Thyroid gland (tissue), 4 donors: Measurements from ENCODE around the gene CYP4F12. TPM values are rescaled to one million over a fixed set of nuclear protein-coding genes. Genes with fewer than 3 reads are reported as not detected.

Experiments used
- DNase-seq, 2 donors: peaks; one replicate each; pipeline ENCODE4 v3.0.0-alpha.2; 2019
- H3K27ac ChIP-seq, 3 donors: fragments of 200-600 bp; sonication (generic); 1 replicate in 2 of 3; 2 replicates in 1 of 3; pipeline ENCODE4 v1.5.1; 2016 to 2019; ENCODE audit warnings: mild to moderate bottlenecking in 1 of 3, moderate library complexity in 1 of 3
- H3K27me3 ChIP-seq: fragments of 200-600 bp; sonication (generic); one replicate; pipeline ENCODE4 v1.5.1; 2019
- H3K36me3 ChIP-seq, 2 donors: fragments of 200-600 bp; sonication (generic); one replicate each; pipeline ENCODE4 v1.5.1; 2016 to 2019
- H3K4me1 ChIP-seq, 2 donors: fragments of 200-600 bp; sonication (generic); one replicate each; pipeline ENCODE4 v1.5.1; 2017 to 2019
- H3K4me3 ChIP-seq, 3 donors: fragments of 200-600 bp; sonication (generic); replicated peaks in 1 of 3; 1 replicate in 2 of 3; 2 replicates in 1 of 3; pipeline ENCODE4 v1.5.1; 2016; ENCODE audit warnings: mild to moderate bottlenecking in 1 of 3
- H3K9me3 ChIP-seq: fragments of 200-600 bp; sonication (generic); one replicate; pipeline ENCODE4 v1.5.1; 2017
- POLR2A ChIP-seq, 2 donors: fragments of 450-650 bp; IDR thresholded peaks; one replicate each; pipeline ENCODE4 v1.6.1; 2017; ENCODE audit warnings: antibody characterized with exemption in 2 of 2, mild to moderate bottlenecking in 2 of 2, moderate library complexity in 1 of 2
- WGBS, 2 donors: methylation state at CpG; one replicate each; pipeline ENCODE4 v1.1.5; 2017; 5-methylcytosine and 5-hydroxymethylcytosine counted together
- intact Hi-C: fragments of 100-400 bp; cut with DNase I; formaldehyde crosslinking; loops from one replicate; pipeline ENCODE4 v1.15.1; 2023
- total RNA-seq, 4 donors: library from RNA; depleted of rRNA; stranded (reverse); fragments of >200 nt; gene quantifications; one replicate each; pipeline ENCODE4 v1.2.3, GENCODE V29; 2016
- TF ChIP-seq, protein P1 (sequence below), 6 experiments: fragments of 200-600 bp in 3 of 6; fragments of 450-650 bp in 3 of 6; sonication (generic) in 3 of 6; IDR thresholded peaks; one replicate each; pipeline ENCODE4 v1.5.1; 2016 to 2019; ENCODE audit warnings: antibody characterized with exemption in 6 of 6, mild to moderate bottlenecking in 2 of 6, inconsistent platforms in 1 of 6, moderate library complexity in 1 of 6

CYP4F12 gene
- total RNA-seq, 4 donors from 2014 or later: 1.9 to 4.6 (median 3.2) TPM

DNA sequence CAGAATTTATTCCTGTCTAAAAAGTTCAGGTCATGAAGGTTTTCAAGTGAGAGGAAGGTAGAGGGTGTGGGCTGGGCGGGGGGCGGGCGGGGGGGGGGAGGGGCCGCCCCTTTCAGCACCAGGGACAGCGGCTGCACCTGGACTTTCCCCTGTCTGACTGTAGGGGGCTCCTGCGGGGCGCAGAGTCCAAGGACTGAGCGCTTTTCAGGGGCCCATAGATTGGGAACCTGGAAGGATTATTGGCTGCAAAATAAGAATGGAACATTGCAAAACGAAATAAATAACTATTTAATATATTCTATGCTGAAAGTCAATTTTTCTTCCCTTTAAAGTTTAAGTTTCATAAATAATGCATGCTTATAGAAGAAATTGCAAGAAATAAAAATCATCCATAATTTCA is 41.1 kb upstream of the CYP4F12 start:
- H3K27ac ChIP-seq: no peak overlapping the region
- no peaks in the 10 kb centered on the region for H3K4me1 ChIP-seq
- H3K4me3 ChIP-seq: no peak overlapping the region
- intact Hi-C loops: loop anchor here (5.0 kb wide), 1 partner anchor 550 kb away; no protein-coding TSS in a partner anchor
- peaks cover 3% of the 10 kb centered on the region for H3K27me3 ChIP-seq
- no peaks in the 10 kb centered on the region for H3K36me3 ChIP-seq
- H3K9me3 ChIP-seq: no peaks in the 10 kb centered on the region
- no peak for DNase-seq
- TF ChIP-seq, protein P1, sequence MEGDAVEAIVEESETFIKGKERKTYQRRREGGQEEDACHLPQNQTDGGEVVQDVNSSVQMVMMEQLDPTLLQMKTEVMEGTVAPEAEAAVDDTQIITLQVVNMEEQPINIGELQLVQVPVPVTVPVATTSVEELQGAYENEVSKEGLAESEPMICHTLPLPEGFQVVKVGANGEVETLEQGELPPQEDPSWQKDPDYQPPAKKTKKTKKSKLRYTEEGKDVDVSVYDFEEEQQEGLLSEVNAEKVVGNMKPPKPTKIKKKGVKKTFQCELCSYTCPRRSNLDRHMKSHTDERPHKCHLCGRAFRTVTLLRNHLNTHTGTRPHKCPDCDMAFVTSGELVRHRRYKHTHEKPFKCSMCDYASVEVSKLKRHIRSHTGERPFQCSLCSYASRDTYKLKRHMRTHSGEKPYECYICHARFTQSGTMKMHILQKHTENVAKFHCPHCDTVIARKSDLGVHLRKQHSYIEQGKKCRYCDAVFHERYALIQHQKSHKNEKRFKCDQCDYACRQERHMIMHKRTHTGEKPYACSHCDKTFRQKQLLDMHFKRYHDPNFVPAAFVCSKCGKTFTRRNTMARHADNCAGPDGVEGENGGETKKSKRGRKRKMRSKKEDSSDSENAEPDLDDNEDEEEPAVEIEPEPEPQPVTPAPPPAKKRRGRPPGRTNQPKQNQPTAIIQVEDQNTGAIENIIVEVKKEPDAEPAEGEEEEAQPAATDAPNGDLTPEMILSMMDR (IDR thresholded peaks at IDR 0.05): peak in 1 of 6 experiments; percentile 40
- no peak for TF ChIP-seq POLR2A (IDR thresholded peaks at IDR 0.05)
- WGBS, 2 donors: 4 to 6% methylated on average over 8 to 9 of the region's 9 CpGs

DNA sequence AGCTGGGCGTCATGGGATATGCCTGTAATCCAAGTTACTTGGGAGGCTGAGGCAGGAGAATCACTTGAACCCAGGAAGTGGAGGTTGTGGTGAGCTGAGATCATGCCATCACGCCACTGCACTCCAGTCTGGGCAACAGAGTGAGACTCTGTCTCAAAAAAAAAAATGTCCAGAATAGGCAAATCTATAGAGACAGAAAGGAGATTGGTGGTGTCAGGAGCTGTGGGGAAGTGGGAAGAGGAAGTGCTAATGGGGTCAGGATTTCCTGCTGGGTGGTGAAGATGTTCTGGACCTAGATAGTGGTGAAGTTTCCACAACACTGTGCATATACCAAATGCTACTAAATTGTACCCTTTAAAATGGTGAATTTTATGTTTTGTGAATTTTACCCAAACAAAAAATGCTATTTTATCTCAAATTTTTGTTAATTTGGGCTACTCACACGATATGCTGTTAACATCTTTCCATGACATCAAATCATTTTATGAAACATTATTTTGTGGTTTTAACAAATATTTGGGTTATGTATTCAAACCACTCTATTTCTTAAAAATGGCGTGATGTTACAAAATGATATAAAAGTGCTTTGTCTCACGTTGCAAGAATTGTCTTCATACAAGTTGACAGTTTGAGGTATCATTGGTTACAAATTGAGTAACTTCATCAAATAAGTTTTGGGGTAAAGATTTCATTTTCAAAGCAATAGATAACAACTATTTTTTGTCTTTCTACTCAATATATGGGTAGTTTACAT is 39.6 kb upstream of the CYP4F12 start:
- peaks cover 3% of the 10 kb centered on the region for H3K27me3 ChIP-seq

DNA sequence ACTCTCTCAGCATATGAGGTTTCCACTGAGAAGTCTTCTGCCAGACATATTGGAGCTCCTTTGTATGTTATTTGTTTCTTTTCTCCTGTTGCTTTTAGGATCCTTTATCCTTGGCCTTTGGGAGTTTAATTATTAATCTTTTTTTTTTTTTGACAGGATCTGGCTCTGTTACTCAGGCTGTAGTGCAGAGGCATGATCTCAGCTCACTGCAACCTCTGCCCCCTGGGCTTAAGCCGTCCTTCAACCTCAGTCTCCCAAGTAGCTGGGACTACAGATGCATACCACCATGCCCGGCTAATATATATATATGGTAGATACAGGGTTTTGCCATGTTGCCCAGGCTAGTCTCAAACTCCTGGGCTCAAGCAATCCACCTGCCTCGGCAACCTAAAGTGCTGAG is 38.8 kb upstream of the CYP4F12 start:
- H3K4me1 ChIP-seq: no peaks in the 10 kb centered on the region
- WGBS, 2 donors: 70 to 82% methylated on average over 3 of the region's 3 CpGs
- H3K27ac ChIP-seq: no peak overlapping the region
- no peak for TF ChIP-seq POLR2A (IDR thresholded peaks at IDR 0.05)
- TF ChIP-seq, protein P1 (IDR thresholded peaks at IDR 0.05): no peak
- DNase-seq: no peak
- intact Hi-C loops: loop anchor here (5.0 kb wide), 1 partner anchor 548 kb away; no protein-coding TSS in a partner anchor
- no peaks in the 10 kb centered on the region for H3K9me3 ChIP-seq
- H3K4me3 ChIP-seq: no peak overlapping the region
- H3K27me3 ChIP-seq: peaks cover 3% of the 10 kb centered on the region
- H3K36me3 ChIP-seq: no peaks in the 10 kb centered on the region

More for the DNA sequence above, 39.6 kb upstream of the CYP4F12 start:
- TF ChIP-seq POLR2A (IDR thresholded peaks at IDR 0.05): no peak
- TF ChIP-seq, protein P1 (IDR thresholded peaks at IDR 0.05): no peak
- no peaks in the 10 kb centered on the region for H3K9me3 ChIP-seq
- no peak overlapping the region for H3K4me3 ChIP-seq
- no peak for DNase-seq
- WGBS, 2 donors: 46 to 47% methylated on average over 5 of the region's 5 CpGs
- intact Hi-C loops: loop anchor here (5.0 kb wide), 1 partner anchor 549 kb away; no protein-coding TSS in a partner anchor
- H3K27ac ChIP-seq: no peak overlapping the region
- H3K4me1 ChIP-seq: no peaks in the 10 kb centered on the region
- H3K36me3 ChIP-seq: no peaks in the 10 kb centered on the region

DNA sequence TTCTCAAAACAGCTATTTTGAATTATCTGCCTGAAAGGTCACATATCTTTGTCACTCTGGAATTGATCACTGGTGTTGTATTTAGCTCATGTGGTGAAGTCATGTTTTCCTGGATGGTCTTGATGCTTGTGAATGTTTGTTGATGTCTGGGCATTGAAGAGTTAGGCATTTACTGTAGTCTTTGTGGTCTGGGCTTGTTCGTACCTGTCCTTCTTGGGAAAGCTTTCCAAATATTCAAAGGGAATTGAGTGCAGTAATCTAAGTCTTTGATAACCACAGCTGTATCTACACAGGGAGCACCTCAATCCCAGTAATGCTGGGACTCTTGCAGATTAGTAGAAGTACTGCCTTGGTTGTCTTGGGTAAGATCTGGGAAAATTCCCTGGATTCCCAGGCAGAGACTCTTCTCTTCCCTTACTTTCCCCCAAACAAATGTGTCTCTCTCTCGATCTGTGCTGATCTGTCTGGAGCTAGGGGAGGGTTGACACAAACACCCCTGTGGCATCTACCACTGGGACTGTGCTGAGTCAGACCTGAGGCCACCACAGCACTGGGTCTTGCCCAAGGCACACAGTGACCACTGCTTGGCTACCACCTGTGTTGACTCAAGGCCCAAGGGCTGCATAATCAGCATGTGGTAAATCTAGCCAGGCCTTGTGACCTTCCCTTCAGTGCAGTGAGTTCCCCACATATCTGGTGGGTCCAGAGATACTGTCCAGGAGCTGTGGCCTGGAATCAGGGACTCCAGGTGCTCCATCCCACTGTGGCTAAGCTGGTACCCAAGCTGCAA is 37.7 kb upstream of the CYP4F12 start:
- TF ChIP-seq, protein P1 (IDR thresholded peaks at IDR 0.05): no peak
- no peak for TF ChIP-seq POLR2A (IDR thresholded peaks at IDR 0.05)
- 73 to 76% methylated on average over 2 of the region's 2 CpGs for WGBS, 2 donors
- Histone ChIP-seq H3K9me3 (no peaks in the 10 kb centered on the region), H3K4me1 (no peaks in the 10 kb centered on the region), H3K36me3 (no peaks in the 10 kb centered on the region), H3K4me3 (no peak overlapping the region), H3K27me3 (peaks cover 3% of the 10 kb centered on the region), H3K27ac (no peak overlapping the region)
- DNase-seq: no peak
- intact Hi-C loops: no loop called here

DNA sequence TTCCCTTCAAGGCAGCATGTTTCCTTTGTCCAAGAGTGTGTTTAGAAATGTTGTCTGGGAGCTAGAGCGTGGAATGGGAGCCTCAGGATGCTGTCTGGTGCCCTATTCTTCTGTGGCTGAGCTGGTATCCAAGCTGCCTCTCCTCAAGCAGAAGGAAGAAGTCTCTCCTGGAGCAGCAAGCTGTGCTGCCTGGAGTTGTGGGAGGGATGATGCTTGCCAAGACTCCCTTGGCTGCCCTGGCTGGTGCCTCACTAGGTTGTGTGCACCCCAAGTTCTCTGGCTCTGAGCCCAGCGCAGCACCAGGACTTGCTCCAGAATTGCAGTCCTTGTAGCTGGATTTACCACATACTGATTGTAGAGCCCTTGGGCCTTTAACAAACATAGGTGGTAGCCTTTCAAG is 36.9 kb upstream of the CYP4F12 start:
- no peaks in the 10 kb centered on the region for H3K36me3 ChIP-seq
- H3K4me1 ChIP-seq: no peaks in the 10 kb centered on the region
- no peak overlapping the region for H3K27ac ChIP-seq
- H3K27me3 ChIP-seq: peaks cover 3% of the 10 kb centered on the region
- 92 to 96% methylated on average over 2 of the region's 2 CpGs for WGBS, 2 donors
- no peaks in the 10 kb centered on the region for H3K9me3 ChIP-seq
- no peak overlapping the region for H3K4me3 ChIP-seq
- TF ChIP-seq POLR2A (IDR thresholded peaks at IDR 0.05): no peak
- TF ChIP-seq, protein P1 (IDR thresholded peaks at IDR 0.05): no peak
- DNase-seq: no peak
- intact Hi-C loops: no loop called here
